Loucy (cell line): ENCODE data around the gene APOH.

Experiments used
- H2AFZ ChIP-seq: fragments of 200-600 bp; sonication (generic); 2 replicates; pipeline ENCODE4 v1.6.0; 2016; ENCODE audit warnings: antibody characterized with exemption, mild to moderate bottlenecking, low read length, moderate library complexity
- H3F3A ChIP-seq: fragments of 200-600 bp; 2 replicates; pipeline ENCODE4 v1.6.0; 2016; ENCODE audit warnings: antibody characterized with exemption, low read depth, mild to moderate bottlenecking
- H3K27me3 ChIP-seq: fragments of 200-600 bp; sonication (generic); 2 replicates; pipeline ENCODE4 v1.6.1; 2014; ENCODE audit warnings: low read length, mild to moderate bottlenecking; ENCODE audit not compliant: insufficient read depth, poor library complexity, severe bottlenecking
- H3K36me3 ChIP-seq: fragments of 200-600 bp; sonication (generic); 2 replicates; pipeline ENCODE4 v1.6.1; 2016; ENCODE audit warnings: low read length; ENCODE audit not compliant: insufficient read depth
- H3K4me1 ChIP-seq: fragments of 200-600 bp; sonication (generic); 2 replicates; pipeline ENCODE4 v1.5.1; 2014; ENCODE audit warnings: low read length, mild to moderate bottlenecking; ENCODE audit not compliant: insufficient read depth, poor library complexity, severe bottlenecking
- H3K4me2 ChIP-seq: fragments of 200-600 bp; sonication (generic); 2 replicates; pipeline ENCODE4 v1.6.0; 2014; ENCODE audit warnings: antibody characterized with exemption, low read length, low read depth, mild to moderate bottlenecking; ENCODE audit not compliant: poor library complexity, severe bottlenecking
- H3K4me3 ChIP-seq: fragments of 200-600 bp; sonication (generic); 2 replicates; pipeline ENCODE4 v1.5.1; 2014; ENCODE audit warnings: low read length, mild to moderate bottlenecking, mixed read lengths; ENCODE audit not compliant: poor library complexity, severe bottlenecking
- H3K79me2 ChIP-seq: fragments of 200-600 bp; sonication (generic); 2 replicates; pipeline ENCODE4 v1.6.1; 2014; ENCODE audit warnings: low read length; ENCODE audit not compliant: insufficient read depth
- H3K9ac ChIP-seq: fragments of 200-600 bp; sonication (generic); 2 replicates; pipeline ENCODE4 v1.6.0; 2014; ENCODE audit warnings: mild to moderate bottlenecking, low read depth, low read length, moderate library complexity; ENCODE audit not compliant: poor library complexity, severe bottlenecking
- H3K9me2 ChIP-seq: fragments of 200-600 bp; sonication (generic); replicated peaks from 2 replicates; pipeline ENCODE4 v1.6.1; 2016; ENCODE audit warnings: low read depth, low read length, mixed read lengths
- H3K9me3 ChIP-seq: fragments of 200-600 bp; sonication (generic); 2 replicates; pipeline ENCODE4 v1.6.1; 2014; ENCODE audit warnings: mild to moderate bottlenecking, antibody characterized with exemption, low read length, low read depth; ENCODE audit not compliant: insufficient read depth
- H4K20me1 ChIP-seq: fragments of 200-600 bp; sonication (generic); 2 replicates; pipeline ENCODE4 v1.6.0; 2014; ENCODE audit warnings: antibody characterized with exemption, low read length, mild to moderate bottlenecking; ENCODE audit not compliant: insufficient read depth, poor library complexity, severe bottlenecking
- EZH2phosphoT487 ChIP-seq: fragments of 200-600 bp; IDR thresholded peaks from 2 replicates; pipeline ENCODE4 v1.6.1; 2018; ENCODE audit warnings: antibody characterized with exemption, mild to moderate bottlenecking, moderate library complexity, borderline replicate concordance
- TF ChIP-seq, protein P1 (sequence below): fragments of 200-600 bp; sonication (generic); conservative IDR thresholded peaks from 2 replicates; pipeline ENCODE4 v1.5.1; 2014; ENCODE audit warnings: mild to moderate bottlenecking, antibody characterized with exemption, low read length

The APOH gene

DNA sequence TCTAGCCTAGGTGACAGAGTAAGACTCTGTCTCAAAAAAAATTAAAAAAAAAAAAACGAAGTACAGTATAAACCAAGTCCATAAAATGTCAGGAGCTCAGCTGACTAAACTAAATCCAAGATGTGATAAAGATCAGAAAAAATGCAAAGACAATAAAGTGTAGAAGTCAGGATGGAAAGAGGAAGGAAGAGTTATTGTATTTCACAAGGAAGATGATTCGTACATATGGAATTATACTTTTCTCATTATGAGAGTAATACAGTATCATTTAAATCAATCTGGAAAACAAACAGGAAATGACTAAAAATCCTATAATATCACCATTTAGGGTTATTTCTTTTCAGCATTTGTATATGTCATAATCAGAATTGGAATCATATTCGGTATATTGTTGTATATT, 11.4 kb upstream of the APOH start:
- Histone ChIP-seq H3K36me3 (no peaks in the 10 kb centered on the region), H3K4me2 (no peak overlapping the region), H4K20me1 (no peaks in the 10 kb centered on the region), H3F3A (no peaks in the 10 kb centered on the region), H3K9ac (no peak overlapping the region), H3K4me3 (no peak overlapping the region), H2AFZ (no peak overlapping the region), H3K4me1 (no peaks in the 10 kb centered on the region), H3K9me3 (no peaks in the 10 kb centered on the region), H3K27me3 (no peaks in the 10 kb centered on the region), H3K79me2 (no peaks in the 10 kb centered on the region), H3K9me2 (no peaks in the 10 kb centered on the region)
- TF ChIP-seq EZH2phosphoT487, result no peak
- TF ChIP-seq, protein P1, sequence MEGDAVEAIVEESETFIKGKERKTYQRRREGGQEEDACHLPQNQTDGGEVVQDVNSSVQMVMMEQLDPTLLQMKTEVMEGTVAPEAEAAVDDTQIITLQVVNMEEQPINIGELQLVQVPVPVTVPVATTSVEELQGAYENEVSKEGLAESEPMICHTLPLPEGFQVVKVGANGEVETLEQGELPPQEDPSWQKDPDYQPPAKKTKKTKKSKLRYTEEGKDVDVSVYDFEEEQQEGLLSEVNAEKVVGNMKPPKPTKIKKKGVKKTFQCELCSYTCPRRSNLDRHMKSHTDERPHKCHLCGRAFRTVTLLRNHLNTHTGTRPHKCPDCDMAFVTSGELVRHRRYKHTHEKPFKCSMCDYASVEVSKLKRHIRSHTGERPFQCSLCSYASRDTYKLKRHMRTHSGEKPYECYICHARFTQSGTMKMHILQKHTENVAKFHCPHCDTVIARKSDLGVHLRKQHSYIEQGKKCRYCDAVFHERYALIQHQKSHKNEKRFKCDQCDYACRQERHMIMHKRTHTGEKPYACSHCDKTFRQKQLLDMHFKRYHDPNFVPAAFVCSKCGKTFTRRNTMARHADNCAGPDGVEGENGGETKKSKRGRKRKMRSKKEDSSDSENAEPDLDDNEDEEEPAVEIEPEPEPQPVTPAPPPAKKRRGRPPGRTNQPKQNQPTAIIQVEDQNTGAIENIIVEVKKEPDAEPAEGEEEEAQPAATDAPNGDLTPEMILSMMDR, result no peak

DNA sequence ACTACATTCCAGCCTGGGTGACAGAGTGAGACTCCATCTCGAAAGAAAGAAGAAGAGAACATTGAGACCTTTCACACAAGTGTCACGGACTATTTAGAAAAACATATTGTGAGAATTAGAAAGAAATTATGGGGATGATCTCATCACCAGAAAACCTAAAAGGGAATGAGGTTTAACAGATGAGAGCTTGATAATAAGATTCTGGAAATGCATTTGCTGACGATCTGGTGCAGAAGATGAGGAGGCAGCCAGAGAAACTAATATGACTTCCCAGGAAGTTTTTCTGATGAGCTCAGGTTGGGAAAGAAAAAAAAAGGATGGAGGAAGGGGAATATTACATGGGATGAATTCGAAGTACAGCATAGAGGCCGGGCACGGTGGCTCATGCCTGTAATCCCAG, 10.8 kb upstream of the APOH start:
- no peak overlapping the region for H2AFZ ChIP-seq
- no peak overlapping the region for H3K9ac ChIP-seq
- H3K79me2 ChIP-seq, result no peaks in the 10 kb centered on the region
- H3K27me3 ChIP-seq, result no peaks in the 10 kb centered on the region
- H3K36me3 ChIP-seq, result no peaks in the 10 kb centered on the region
- no peak overlapping the region for H3K4me2 ChIP-seq
- no peak overlapping the region for H3K4me3 ChIP-seq
- H4K20me1 ChIP-seq, result no peaks in the 10 kb centered on the region
- H3K9me2 ChIP-seq, result no peaks in the 10 kb centered on the region
- no peaks in the 10 kb centered on the region for H3K4me1 ChIP-seq
- H3K9me3 ChIP-seq, result no peaks in the 10 kb centered on the region
- no peak for TF ChIP-seq EZH2phosphoT487
- TF ChIP-seq, protein P1, result no peak
- H3F3A ChIP-seq, result no peaks in the 10 kb centered on the region

DNA sequence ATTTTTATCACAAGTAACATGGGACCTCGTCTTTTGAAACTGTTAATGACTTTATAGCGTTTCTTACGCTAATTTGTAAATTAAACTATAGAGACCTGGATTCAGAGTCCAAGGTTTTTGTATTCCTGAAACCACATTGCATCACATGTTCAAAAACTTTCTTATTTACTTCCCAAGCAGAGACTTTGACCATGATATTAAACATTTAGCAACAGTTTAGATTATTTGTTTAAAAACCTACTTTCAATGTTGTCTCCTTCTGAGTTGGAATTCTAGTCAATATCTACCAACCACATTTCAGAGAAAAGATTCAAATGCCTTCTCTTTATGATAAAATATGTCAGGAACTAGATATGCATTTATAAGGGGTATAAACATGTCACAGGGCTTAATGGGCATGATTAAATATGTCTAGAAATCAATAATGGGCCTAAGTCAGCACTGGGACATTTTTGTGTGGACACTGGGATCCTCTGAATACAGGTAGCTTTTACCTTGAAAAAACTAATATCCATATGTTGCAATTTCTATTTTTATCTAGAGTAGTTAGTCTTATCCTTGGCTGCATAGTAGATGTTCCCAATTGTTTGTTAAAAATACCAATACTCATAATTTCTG, 6.3 kb upstream of the APOH start:
- no peaks in the 10 kb centered on the region for H3K27me3 ChIP-seq
- H3K4me2 ChIP-seq, result no peak overlapping the region
- H3K79me2 ChIP-seq, result no peaks in the 10 kb centered on the region
- H3K4me1 ChIP-seq, result no peaks in the 10 kb centered on the region
- TF ChIP-seq EZH2phosphoT487, result no peak
- TF ChIP-seq, protein P1, result no peak
- H3K36me3 ChIP-seq, result no peaks in the 10 kb centered on the region
- no peaks in the 10 kb centered on the region for H3F3A ChIP-seq
- no peaks in the 10 kb centered on the region for H4K20me1 ChIP-seq
- H2AFZ ChIP-seq, result no peak overlapping the region
- no peak overlapping the region for H3K4me3 ChIP-seq
- no peaks in the 10 kb centered on the region for H3K9me2 ChIP-seq
- no peak overlapping the region for H3K9ac ChIP-seq
- H3K9me3 ChIP-seq, result no peaks in the 10 kb centered on the region
